Esophagus squamous epithelium (tissue), 5 donors: Measurements from ENCODE around the gene DCHS1. TPM values are rescaled to one million over a fixed set of nuclear protein-coding genes. Genes with fewer than 3 reads are reported as not detected.

ENCODE experiments used
- DNase-seq: peaks from one replicate; lab custom pipeline; 2025; lab: John Stamatoyannopoulos, UW
- H3K27ac ChIP-seq, 4 donors: fragments of 200-600 bp; sonication (generic); one replicate each; pipeline ENCODE4 v1.5.1; 2016 to 2019; ENCODE audit warnings: mild to moderate bottlenecking in 1 of 4
- H3K27me3 ChIP-seq, 4 donors: fragments of 200-600 bp; sonication (generic); 1 replicate in 3 of 4; 2 replicates in 1 of 4; pipeline versions ENCODE4 v1.5.1 to v1.6.0; 2017 to 2021; ENCODE audit warnings: antibody characterized with exemption in 1 of 4
- H3K36me3 ChIP-seq, 3 donors: fragments of 200-600 bp; sonication (generic); one replicate each; pipeline ENCODE4 v1.5.1; 2016 to 2019
- H3K4me1 ChIP-seq, 3 donors: fragments of 200-600 bp; sonication (generic); one replicate each; pipeline ENCODE4 v1.5.1; 2017 to 2019
- H3K4me3 ChIP-seq, 4 donors: fragments of 200-600 bp; sonication (generic); 1 replicate in 3 of 4; 2 replicates in 1 of 4; pipeline ENCODE4 v1.5.1; 2016 to 2019; ENCODE audit warnings: mild to moderate bottlenecking in 2 of 4, moderate library complexity in 1 of 4
- H3K9me3 ChIP-seq, 3 donors: fragments of 200-600 bp; sonication (generic); one replicate each; pipeline ENCODE4 v1.5.1; 2016 to 2019
- CTCF ChIP-seq, 6 experiments: fragments of 450-650 bp in 4 of 6; fragments of 200-600 bp in 2 of 6; sonication (generic) in 2 of 6; IDR thresholded peaks; one replicate each; pipeline ENCODE4 v1.5.1; 2016 to 2019; ENCODE audit warnings: antibody characterized with exemption in 6 of 6, mild to moderate bottlenecking in 4 of 6, moderate library complexity in 4 of 6
- POLR2A ChIP-seq, 4 donors: fragments of 450-650 bp; IDR thresholded peaks; one replicate each; pipeline ENCODE4 v1.6.1; 2017; ENCODE audit warnings: antibody characterized with exemption in 4 of 4, mild to moderate bottlenecking in 4 of 4, moderate library complexity in 3 of 4
- WGBS, 2 donors: methylation state at CpG; one replicate each; pipeline ENCODE4 v1.1.5; 2018; 5-methylcytosine and 5-hydroxymethylcytosine counted together
- intact Hi-C: fragments of 100-400 bp; cut with DNase I; formaldehyde crosslinking; loops from one replicate; pipeline ENCODE4 v1.15.0; 2022
- total RNA-seq, 4 donors: library from RNA; depleted of rRNA; stranded (reverse); fragments of >200 nt; gene quantifications; one replicate each; pipeline ENCODE4 v1.1.0, GENCODE V29; 2016
- donor health status: DM: yes; HTN: yes; CAD: no.

The DCHS1 gene
- total RNA-seq, 4 donors from 2014 or later: 1.1 to 9.9 (median 2.3) TPM

- DNase-seq: no peak
- TF ChIP-seq POLR2A (IDR thresholded peaks at IDR 0.05) (peak in 2 of 4 donors; percentile 75 to 78), CTCF (IDR thresholded peaks at IDR 0.05) (no peak)
- H3K27ac ChIP-seq: peak overlapping the region; percentile 90 to 99 (median 96)
- no peaks in the 10 kb centered on the region for H3K9me3 ChIP-seq
- WGBS, 2 donors: 6 to 18% methylated on average over 8 to 11 of the region's 11 CpGs
- no peaks in the 10 kb centered on the region for H3K27me3 ChIP-seq
- peak overlapping the region in 3 of 4 donors; percentile 10 to 92 (median 88) for H3K4me3 ChIP-seq
- intact Hi-C loops: no loop called here
- peaks cover 27 to 89% (median 59%) of the 10 kb centered on the region in 3 donors for H3K4me1 ChIP-seq
- peaks cover 29 to 43% (median 29%) of the 10 kb centered on the region in 3 donors for H3K36me3 ChIP-seq
Measured at GRCh38 chr11:6606471-6607189, 49.0 kb downstream of the DCHS1 start.

- 31 to 37% methylated on average over 3 of the region's 3 CpGs for WGBS, 2 donors
- Histone ChIP-seq H3K4me1 (peaks cover 22 to 89% (median 57%) of the 10 kb centered on the region in 3 donors), H3K4me3 (peak overlapping the region; percentile 81 to 92 (median 86)), H3K27me3 (no peaks in the 10 kb centered on the region), H3K9me3 (no peaks in the 10 kb centered on the region), H3K36me3 (peaks cover 25 to 48% (median 37%) of the 10 kb centered on the region in 3 donors), H3K27ac (peak overlapping the region; percentile 90 to 99 (median 96))
- intact Hi-C loops: loop anchor here (5.0 kb wide), 1 partner anchor 78 kb away; the partner anchor contains the start of gene MRPL17
- DNase-seq: no peak
- TF ChIP-seq CTCF (IDR thresholded peaks at IDR 0.05) (no peak), POLR2A (IDR thresholded peaks at IDR 0.05) (no peak)
Measured at GRCh38 chr11:6604790-6605189, 50.8 kb downstream of the DCHS1 start.

DNA sequence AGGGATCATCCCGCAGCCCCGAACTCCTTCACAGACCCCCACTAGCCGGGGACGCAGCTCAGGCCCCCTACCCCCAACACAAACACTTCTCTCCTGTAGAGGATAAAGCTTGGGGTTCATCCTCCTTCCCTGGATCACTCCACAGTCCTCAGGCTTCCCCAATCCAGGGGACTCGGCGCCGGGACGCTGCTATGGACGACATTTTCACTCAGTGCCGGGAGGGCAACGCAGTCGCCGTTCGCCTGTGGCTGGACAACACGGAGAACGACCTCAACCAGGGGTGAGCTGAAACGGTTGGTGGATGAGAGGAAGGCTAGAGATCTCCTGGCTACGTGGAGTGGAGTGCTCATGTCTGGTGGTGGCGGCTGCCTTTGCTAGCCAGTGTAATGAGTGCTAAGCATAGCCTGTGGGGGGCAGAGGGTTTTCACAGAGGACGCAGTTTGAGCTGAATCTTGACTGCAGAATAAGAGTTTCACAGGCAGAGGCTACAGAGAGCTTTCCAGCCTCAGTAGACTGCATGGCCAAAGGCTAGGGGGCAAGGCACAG is 51.5 kb downstream of the DCHS1 start:
- 0 to 1% methylated on average over 15 to 17 of the region's 20 CpGs for WGBS, 2 donors
- intact Hi-C loops: loop anchor here (5.0 kb wide), 1 partner anchor 78 kb away; the partner anchor contains the start of gene MRPL17
- Histone ChIP-seq H3K27me3 (no peaks in the 10 kb centered on the region), H3K27ac (peak overlapping the region; percentile 90 to 99 (median 96)), H3K4me1 (peaks cover 22 to 83% (median 57%) of the 10 kb centered on the region in 3 donors), H3K36me3 (peaks cover 20 to 48% (median 34%) of the 10 kb centered on the region in 3 donors), H3K4me3 (peak overlapping the region; percentile 81 to 92 (median 86)), H3K9me3 (no peaks in the 10 kb centered on the region)
- TF ChIP-seq CTCF (IDR thresholded peaks at IDR 0.05) (peak in 1 of 6 experiments; percentile 10), POLR2A (IDR thresholded peaks at IDR 0.05) (no peak)
- no peak for DNase-seq

DNA sequence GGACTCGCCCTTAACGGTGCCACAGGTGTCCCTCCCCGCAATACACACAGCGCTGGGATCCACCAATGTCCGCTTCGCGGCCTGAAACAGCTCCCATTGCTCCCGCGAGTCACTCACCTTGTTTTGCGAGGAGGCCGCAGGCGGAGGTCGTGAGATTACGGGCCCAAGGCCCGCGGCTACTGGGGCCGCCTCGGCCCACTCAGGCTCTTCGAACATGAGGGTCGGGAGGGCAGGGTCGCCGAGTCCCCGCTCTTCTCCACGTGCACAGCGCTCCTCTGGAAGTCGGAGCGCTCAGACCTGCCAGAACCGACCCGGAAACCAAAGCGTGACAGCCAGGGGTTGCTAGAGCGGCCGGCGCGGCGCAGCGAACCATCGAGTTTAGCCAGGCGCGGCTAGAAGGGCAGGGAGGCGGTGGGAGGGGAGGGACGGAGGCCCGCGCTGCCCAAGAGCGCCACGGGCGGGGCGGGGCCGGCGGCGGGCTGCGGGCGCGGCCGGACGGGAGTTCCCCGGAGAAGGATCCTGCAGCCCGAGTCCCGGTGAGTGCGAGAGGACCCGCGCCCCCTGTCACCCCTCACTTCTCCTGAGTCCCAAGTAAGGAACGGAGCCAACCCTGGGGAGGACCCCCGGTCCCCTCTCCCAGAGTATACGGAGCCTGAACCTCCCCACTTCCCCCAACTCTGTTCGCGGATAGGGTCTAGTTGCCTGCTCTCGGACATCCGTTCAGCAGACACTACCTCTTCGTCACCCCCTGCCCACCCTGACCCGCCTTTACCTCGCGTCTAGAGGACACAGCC is 52.1 kb downstream of the DCHS1 start, which contains the start of the genes ILK and RRP8:
ILK (plus strand) TSS at position 488 of the 794 bp plus-strand sequence. CDS start 498 bp downstream, outside the sequence.
RRP8 (minus strand) TSS at position 330 of the 794 bp plus-strand sequence; CDS start at position 216, 114 bp downstream.
- peaks cover 16 to 48% (median 28%) of the 10 kb centered on the region in 3 donors for H3K36me3 ChIP-seq
- WGBS, 2 donors: 0 to 1% methylated on average over 7 to 17 of the region's 72 CpGs
- DNase-seq: peak; percentile 60
- intact Hi-C loops: loop anchor here (5.0 kb wide), 1 partner anchor 79 kb away; the partner anchor contains the start of gene MRPL17
- peaks cover 22 to 76% (median 55%) of the 10 kb centered on the region in 3 donors for H3K4me1 ChIP-seq
- TF ChIP-seq POLR2A (IDR thresholded peaks at IDR 0.05): peak in 2 of 4 donors; percentile 78 to 82
- peak in 4 of 6 experiments; percentile 8 to 65 (median 20) for TF ChIP-seq CTCF (IDR thresholded peaks at IDR 0.05)
- peak within 1 kb of the TSS; percentile 90 to 99 (median 96) for H3K27ac ChIP-seq
- peak within 1 kb of the TSS; percentile 81 to 92 (median 86) for H3K4me3 ChIP-seq
- H3K9me3 ChIP-seq: no peaks in the 10 kb centered on the region
- H3K27me3 ChIP-seq: no peaks in the 10 kb centered on the region
